Neural progenitor cell (in vitro differentiated cells): ENCODE results near the gene PLEKHA6. TPM values are rescaled to one million over a fixed set of nuclear protein-coding genes. Genes with fewer than 3 reads are reported as not detected.

Source experiments
- DNase-seq: peaks from one replicate; pipeline ENCODE4 v3.0.0-alpha.2; 2016; ENCODE audit warnings: low spot score
- H2AFZ ChIP-seq: fragments of 200-600 bp; sonication (generic); replicated peaks from 2 replicates; pipeline ENCODE4 v1.6.1; 2016; ENCODE audit warnings: antibody characterized with exemption
- H3F3A ChIP-seq: fragments of 200-600 bp; sonication (generic); 2 replicates; pipeline ENCODE4 v1.6.1; 2016; ENCODE audit warnings: antibody characterized with exemption, low read depth
- H3K27ac ChIP-seq: fragments of 200-600 bp; sonication (generic); 2 replicates; pipeline ENCODE4 v1.5.1; 2016; ENCODE audit warnings: mild to moderate bottlenecking
- H3K27me3 ChIP-seq: fragments of 200-600 bp; sonication (generic); 2 replicates; pipeline ENCODE4 v1.6.1; 2016; ENCODE audit warnings: mild to moderate bottlenecking, moderate library complexity
- H3K36me3 ChIP-seq: fragments of 200-600 bp; sonication (generic); 2 replicates; pipeline ENCODE4 v1.5.1; 2016
- H3K4me1 ChIP-seq: fragments of 200-600 bp; sonication (generic); 2 replicates; pipeline ENCODE4 v1.6.1; 2016; ENCODE audit warnings: mixed run types
- H3K4me2 ChIP-seq: fragments of 200-600 bp; sonication (generic); 2 replicates; pipeline ENCODE4 v1.6.1; 2016
- H3K4me3 ChIP-seq: fragments of 200-600 bp; sonication (generic); 2 replicates; pipeline ENCODE4 v1.5.1; 2016
- H3K79me2 ChIP-seq: fragments of 200-600 bp; sonication (generic); 2 replicates; pipeline ENCODE4 v1.6.1; 2016; ENCODE audit warnings: low read depth
- H3K9ac ChIP-seq: fragments of 200-600 bp; sonication (generic); 2 replicates; pipeline ENCODE4 v1.6.1; 2016
- H3K9me3 ChIP-seq: fragments of 200-600 bp; sonication (generic); 2 replicates; pipeline ENCODE4 v1.5.1; 2016; ENCODE audit warnings: low read depth
- H4K20me1 ChIP-seq: fragments of 200-600 bp; sonication (generic); 2 replicates; pipeline ENCODE4 v1.6.1; 2016; ENCODE audit warnings: low read depth
- H3K27ac Mint-ChIP-seq: 3 replicates; pipeline ENCODE4 v1.8.0; 2021; ENCODE audit warnings: mixed read lengths
- H3K27me3 Mint-ChIP-seq: 2 replicates; pipeline ENCODE4 v1.8.0; 2022; ENCODE audit warnings: low read depth, mild to moderate bottlenecking, inconsistent platforms, moderate library complexity, mixed read lengths; ENCODE audit not compliant: insufficient read depth
- H3K36me3 Mint-ChIP-seq: 3 replicates; pipeline ENCODE4 v1.8.0; 2021; ENCODE audit warnings: mixed read lengths
- H3K4me1 Mint-ChIP-seq: 3 replicates; pipeline ENCODE4 v1.8.0; 2021; ENCODE audit warnings: mixed read lengths
- H3K4me3 Mint-ChIP-seq: 3 replicates; pipeline ENCODE4 v1.8.0; 2021; ENCODE audit warnings: mild to moderate bottlenecking, moderate library complexity, mixed read lengths
- H3K9me3 Mint-ChIP-seq: 3 replicates; pipeline ENCODE4 v1.8.0; 2020; ENCODE audit warnings: mixed read lengths
- CTCF ChIP-seq: fragments of 200-600 bp; sonication (generic); IDR thresholded peaks from 2 replicates; pipeline ENCODE4 v1.5.1; 2017; ENCODE audit warnings: antibody characterized with exemption, mild to moderate bottlenecking
- EZH2 ChIP-seq: fragments of 200-600 bp; sonication (generic); IDR thresholded peaks from 2 replicates; pipeline ENCODE4 v1.6.1; 2017; ENCODE audit warnings: antibody characterized with exemption, mild to moderate bottlenecking, moderate library complexity
- EZH2phosphoT487 ChIP-seq: fragments of 200-600 bp; sonication (generic); IDR thresholded peaks from 2 replicates; pipeline ENCODE4 v1.6.1; 2017; ENCODE audit warnings: antibody characterized with exemption
- total RNA-seq: library from RNA; depleted of rRNA; stranded (reverse); fragments of >200 nt; gene quantifications from 2 replicates; pipeline ENCODE4 v1.2.3, GENCODE V29; 2015; ENCODE audit warnings: low replicate concordance

PLEKHA6 gene
- total RNA-seq, 1 donor from 2014 or later, result 0.58 TPM

GRCh38 chr1:204217648-204218000 lies 142.1 kb downstream of the PLEKHA6 start:
- Histone ChIP-seq H3K27ac (no peak overlapping the region), H3K36me3 (no peaks in the 10 kb centered on the region), H3K9me3 (no peaks in the 10 kb centered on the region), H3K4me3 (no peak overlapping the region), H3K9ac (no peak overlapping the region), H3K27me3 (peaks cover 15% of the 10 kb centered on the region), H3K4me1 (peaks cover 4% of the 10 kb centered on the region), H3F3A (peaks cover 12% of the 10 kb centered on the region), H3K4me2 (no peak overlapping the region), H4K20me1 (no peaks in the 10 kb centered on the region), H2AFZ (no peak overlapping the region), H3K79me2 (no peaks in the 10 kb centered on the region)
- Mint-ChIP-seq H3K4me3 (no peak overlapping the region), H3K9me3 (no peaks in the 10 kb centered on the region), H3K4me1 (peaks cover 6% of the 10 kb centered on the region), H3K27ac (no peak overlapping the region), H3K36me3 (peaks cover 3% of the 10 kb centered on the region), H3K27me3 (peaks cover 5% of the 10 kb centered on the region)
- DNase-seq, result no peak
- TF ChIP-seq EZH2 (no peak), EZH2phosphoT487 (no peak), CTCF (no peak)

GRCh38 chr1:204216880-204217647 lies 142.7 kb downstream of the PLEKHA6 start:
- Histone ChIP-seq H3K36me3 (no peaks in the 10 kb centered on the region), H3K9me3 (no peaks in the 10 kb centered on the region), H3K4me2 (no peak overlapping the region), H3K79me2 (no peaks in the 10 kb centered on the region), H2AFZ (no peak overlapping the region), H3K27me3 (peaks cover 15% of the 10 kb centered on the region), H4K20me1 (no peaks in the 10 kb centered on the region), H3K9ac (no peak overlapping the region), H3K27ac (no peak overlapping the region), H3F3A (peaks cover 12% of the 10 kb centered on the region), H3K4me3 (no peak overlapping the region), H3K4me1 (peaks cover 4% of the 10 kb centered on the region)
- TF ChIP-seq CTCF (no peak), EZH2phosphoT487 (no peak), EZH2 (no peak)
- no peak for DNase-seq
- Mint-ChIP-seq H3K27ac (no peak overlapping the region), H3K27me3 (peaks cover 5% of the 10 kb centered on the region), H3K4me3 (no peak overlapping the region), H3K36me3 (peaks cover 3% of the 10 kb centered on the region), H3K9me3 (no peaks in the 10 kb centered on the region), H3K4me1 (peaks cover 6% of the 10 kb centered on the region)

- peaks cover 5% of the 10 kb centered on the region for H3K27me3 Mint-ChIP-seq
- H3K27ac ChIP-seq, result no peak overlapping the region
- H3K36me3 Mint-ChIP-seq, result no peaks in the 10 kb centered on the region
- H2AFZ ChIP-seq, result no peak overlapping the region
- H3K4me1 ChIP-seq, result peaks cover 4% of the 10 kb centered on the region
- no peaks in the 10 kb centered on the region for H3K9me3 ChIP-seq
- no peak overlapping the region for H3K4me2 ChIP-seq
- H3F3A ChIP-seq, result peaks cover 12% of the 10 kb centered on the region
- peaks cover 15% of the 10 kb centered on the region for H3K27me3 ChIP-seq
- H3K4me3 Mint-ChIP-seq, result no peak overlapping the region
- no peak overlapping the region for H3K27ac Mint-ChIP-seq
- no peak for DNase-seq
- H3K9me3 Mint-ChIP-seq, result no peaks in the 10 kb centered on the region
- no peaks in the 10 kb centered on the region for H4K20me1 ChIP-seq
- no peak overlapping the region for H3K9ac ChIP-seq
- peaks cover 6% of the 10 kb centered on the region for H3K4me1 Mint-ChIP-seq
- no peaks in the 10 kb centered on the region for H3K36me3 ChIP-seq
- no peak for TF ChIP-seq EZH2phosphoT487
- TF ChIP-seq EZH2, result no peak
- TF ChIP-seq CTCF, result no peak
- H3K79me2 ChIP-seq, result no peaks in the 10 kb centered on the region
- H3K4me3 ChIP-seq, result no peak overlapping the region
Measured at GRCh38 chr1:204216236-204216635, 143.5 kb downstream of the PLEKHA6 start.
